OCI-LY1 (cell line): ENCODE data around the gene ZNF296.

Experiments used
- H2AFZ ChIP-seq: fragments of 200-600 bp; sonication (generic), shearing (Covaris generic); 2 replicates; pipeline ENCODE4 v1.6.0; 2014; ENCODE audit warnings: antibody characterized with exemption, mild to moderate bottlenecking, low read length
- H3F3A ChIP-seq: fragments of 200-600 bp; sonication (generic), shearing (Covaris generic); 2 replicates; pipeline ENCODE4 v1.6.0; 2014; ENCODE audit warnings: mild to moderate bottlenecking, antibody characterized with exemption, low read length, moderate library complexity; ENCODE audit not compliant: insufficient read depth
- H3K27ac ChIP-seq: fragments of 200-600 bp; sonication (generic); 2 replicates; pipeline ENCODE4 v1.5.1; 2014; ENCODE audit warnings: low read length, mixed run types, mild to moderate bottlenecking, low read depth; ENCODE audit not compliant: poor library complexity, severe bottlenecking
- H3K27me3 ChIP-seq: fragments of 200-600 bp; sonication (generic); 2 replicates; pipeline ENCODE4 v1.6.0; 2014; ENCODE audit warnings: antibody characterized with exemption, mild to moderate bottlenecking, low read length, moderate library complexity; ENCODE audit not compliant: insufficient read depth
- H3K36me3 ChIP-seq: fragments of 200-600 bp; sonication (generic); 2 replicates; pipeline ENCODE4 v1.6.1; 2014; ENCODE audit warnings: mild to moderate bottlenecking, antibody characterized with exemption, low read length, moderate library complexity, mixed read lengths; ENCODE audit not compliant: insufficient read depth
- H3K4me1 ChIP-seq: fragments of 200-600 bp; sonication (generic); 2 replicates; pipeline ENCODE4 v1.5.1; 2014; ENCODE audit warnings: mild to moderate bottlenecking, low read length, moderate library complexity; ENCODE audit not compliant: insufficient read depth, severe bottlenecking
- H3K4me2 ChIP-seq: fragments of 200-600 bp; sonication (generic), shearing (Covaris generic); 2 replicates; pipeline ENCODE4 v1.6.1; 2014; ENCODE audit warnings: low read length
- H3K4me3 ChIP-seq: fragments of 200-600 bp; sonication (generic); 2 replicates; pipeline ENCODE4 v1.5.1; 2014; ENCODE audit warnings: low read length, low read depth, mild to moderate bottlenecking, mixed read lengths; ENCODE audit not compliant: poor library complexity, severe bottlenecking
- H3K79me2 ChIP-seq: fragments of 200-600 bp; shearing (Covaris generic); 2 replicates; pipeline ENCODE4 v1.6.1; 2016; ENCODE audit warnings: mixed run types, low read length, mixed read lengths; ENCODE audit not compliant: insufficient read depth
- H3K9ac ChIP-seq: fragments of 200-600 bp; sonication (generic), shearing (Covaris generic); 2 replicates; pipeline ENCODE4 v1.6.1; 2014; ENCODE audit warnings: mild to moderate bottlenecking, low read length, mixed read lengths
- H3K9me2 ChIP-seq: fragments of 200-600 bp; sonication (generic), shearing (Covaris generic); 2 replicates; pipeline ENCODE4 v1.6.1; 2014; ENCODE audit warnings: low read depth, mild to moderate bottlenecking, low read length, mixed read lengths
- H3K9me3 ChIP-seq: fragments of 200-600 bp; shearing (Covaris generic); 2 replicates; pipeline ENCODE4 v1.6.1; 2014; ENCODE audit warnings: low read length, mixed read lengths
- H4K20me1 ChIP-seq: fragments of 200-600 bp; sonication (generic), shearing (Covaris generic); 2 replicates; pipeline ENCODE4 v1.6.0; 2016; ENCODE audit warnings: mild to moderate bottlenecking, low read length; ENCODE audit not compliant: insufficient read depth
- EZH2 ChIP-seq: fragments of 200-600 bp; sonication (generic), shearing (Covaris generic); IDR thresholded peaks from 2 replicates; pipeline ENCODE4 v1.8.0; 2017; ENCODE audit warnings: borderline replicate concordance, mixed run types, mild to moderate bottlenecking, antibody characterized with exemption, low read length, moderate library complexity, mixed read lengths
- TF ChIP-seq, protein P1 (sequence below): fragments of 200-600 bp; sonication (generic), shearing (Covaris generic); IDR thresholded peaks from 2 replicates; pipeline ENCODE4 v1.5.1; 2017; ENCODE audit warnings: mild to moderate bottlenecking, antibody characterized with exemption, low read length, moderate library complexity, mixed read lengths

The ZNF296 gene

DNA sequence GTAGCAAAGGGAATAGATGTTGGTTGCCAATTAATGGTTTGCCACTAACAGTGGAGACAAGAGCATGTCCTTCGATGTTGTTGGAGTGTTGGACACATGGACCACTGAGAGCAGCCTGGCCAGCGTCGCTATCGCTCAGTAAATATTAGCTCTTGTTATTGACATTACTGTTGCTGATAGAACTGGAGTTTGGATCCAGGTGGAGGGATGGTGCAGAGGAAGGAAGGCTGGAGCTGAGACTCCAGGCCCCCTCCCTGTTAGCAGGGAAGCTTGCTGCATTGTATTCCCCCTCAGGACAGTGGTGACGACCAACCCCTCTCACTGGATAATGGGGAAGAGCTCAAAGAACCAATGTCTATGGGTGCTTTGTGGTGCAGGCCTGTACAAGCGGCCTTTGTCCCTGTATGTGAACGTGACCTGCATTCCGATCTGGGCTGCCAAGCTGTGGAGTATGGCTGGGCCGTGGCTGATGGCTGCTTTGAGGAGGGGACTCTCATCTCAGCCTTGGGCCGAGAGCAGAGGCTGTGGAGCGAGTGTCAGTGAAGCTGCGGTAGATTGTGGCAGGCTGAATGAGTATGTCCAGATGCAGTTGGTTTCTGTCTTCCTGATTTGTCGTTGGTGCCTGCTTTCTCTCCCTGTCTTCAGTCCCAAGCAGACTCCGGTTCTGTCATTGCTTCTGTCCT lies 30.5 kb downstream of the ZNF296 start:
- H3K79me2 ChIP-seq: peaks cover 31% of the 10 kb centered on the region
- H3F3A ChIP-seq: peaks cover 5% of the 10 kb centered on the region; the same call in 1 of the 2 replicates
- H3K36me3 ChIP-seq: peaks cover 59% of the 10 kb centered on the region
- H3K4me2 ChIP-seq: peak overlapping the region; percentile 76
- no peak for TF ChIP-seq EZH2
- TF ChIP-seq, protein P1, sequence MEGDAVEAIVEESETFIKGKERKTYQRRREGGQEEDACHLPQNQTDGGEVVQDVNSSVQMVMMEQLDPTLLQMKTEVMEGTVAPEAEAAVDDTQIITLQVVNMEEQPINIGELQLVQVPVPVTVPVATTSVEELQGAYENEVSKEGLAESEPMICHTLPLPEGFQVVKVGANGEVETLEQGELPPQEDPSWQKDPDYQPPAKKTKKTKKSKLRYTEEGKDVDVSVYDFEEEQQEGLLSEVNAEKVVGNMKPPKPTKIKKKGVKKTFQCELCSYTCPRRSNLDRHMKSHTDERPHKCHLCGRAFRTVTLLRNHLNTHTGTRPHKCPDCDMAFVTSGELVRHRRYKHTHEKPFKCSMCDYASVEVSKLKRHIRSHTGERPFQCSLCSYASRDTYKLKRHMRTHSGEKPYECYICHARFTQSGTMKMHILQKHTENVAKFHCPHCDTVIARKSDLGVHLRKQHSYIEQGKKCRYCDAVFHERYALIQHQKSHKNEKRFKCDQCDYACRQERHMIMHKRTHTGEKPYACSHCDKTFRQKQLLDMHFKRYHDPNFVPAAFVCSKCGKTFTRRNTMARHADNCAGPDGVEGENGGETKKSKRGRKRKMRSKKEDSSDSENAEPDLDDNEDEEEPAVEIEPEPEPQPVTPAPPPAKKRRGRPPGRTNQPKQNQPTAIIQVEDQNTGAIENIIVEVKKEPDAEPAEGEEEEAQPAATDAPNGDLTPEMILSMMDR: no peak
- H3K9me2 ChIP-seq: no peaks in the 10 kb centered on the region
- H2AFZ ChIP-seq: no peak overlapping the region
- H4K20me1 ChIP-seq: no peaks in the 10 kb centered on the region
- H3K9ac ChIP-seq: peak overlapping the region; percentile 61
- peak overlapping the region; percentile 96 for H3K27ac ChIP-seq
- peaks cover 79% of the 10 kb centered on the region for H3K4me1 ChIP-seq
- peak overlapping the region; percentile 53 for H3K4me3 ChIP-seq
- no peaks in the 10 kb centered on the region for H3K27me3 ChIP-seq
- H3K9me3 ChIP-seq: no peaks in the 10 kb centered on the region

DNA sequence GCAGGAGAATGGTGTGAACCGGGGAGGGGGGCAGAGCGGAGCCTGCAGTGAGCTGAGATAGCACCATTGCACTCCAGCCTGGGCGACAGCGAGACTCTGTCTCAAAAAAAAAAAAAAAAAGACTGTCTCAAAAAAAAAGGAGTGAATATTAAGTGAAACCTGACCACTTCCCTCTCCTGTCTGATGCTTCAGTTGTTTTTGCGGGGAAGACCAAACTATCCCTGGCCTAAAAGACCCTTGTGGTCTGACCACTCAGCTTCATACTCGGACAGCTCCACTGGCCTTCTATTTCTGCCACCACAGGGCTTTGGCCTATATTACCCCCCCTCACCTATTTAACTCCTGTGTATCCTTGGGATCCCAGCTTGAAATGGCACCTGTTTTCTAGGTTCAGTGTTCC lies 35.2 kb downstream of the ZNF296 start:
- Histone ChIP-seq H3K4me2 (peak overlapping the region; percentile 99), H3K9ac (peak overlapping the region; percentile 99; the same call in 1 of the 2 replicates), H3K79me2 (peaks cover 32% of the 10 kb centered on the region), H3K4me1 (peaks cover 48% of the 10 kb centered on the region), H4K20me1 (no peaks in the 10 kb centered on the region), H3K4me3 (peak overlapping the region; percentile 99), H2AFZ (no peak overlapping the region), H3K27ac (peak overlapping the region; percentile 88), H3K36me3 (peaks cover 81% of the 10 kb centered on the region), H3F3A (peaks cover 5% of the 10 kb centered on the region; the same call in 1 of the 2 replicates), H3K9me3 (no peaks in the 10 kb centered on the region), H3K27me3 (no peaks in the 10 kb centered on the region), H3K9me2 (no peaks in the 10 kb centered on the region)
- TF ChIP-seq, protein P1: no peak
- no peak for TF ChIP-seq EZH2

DNA sequence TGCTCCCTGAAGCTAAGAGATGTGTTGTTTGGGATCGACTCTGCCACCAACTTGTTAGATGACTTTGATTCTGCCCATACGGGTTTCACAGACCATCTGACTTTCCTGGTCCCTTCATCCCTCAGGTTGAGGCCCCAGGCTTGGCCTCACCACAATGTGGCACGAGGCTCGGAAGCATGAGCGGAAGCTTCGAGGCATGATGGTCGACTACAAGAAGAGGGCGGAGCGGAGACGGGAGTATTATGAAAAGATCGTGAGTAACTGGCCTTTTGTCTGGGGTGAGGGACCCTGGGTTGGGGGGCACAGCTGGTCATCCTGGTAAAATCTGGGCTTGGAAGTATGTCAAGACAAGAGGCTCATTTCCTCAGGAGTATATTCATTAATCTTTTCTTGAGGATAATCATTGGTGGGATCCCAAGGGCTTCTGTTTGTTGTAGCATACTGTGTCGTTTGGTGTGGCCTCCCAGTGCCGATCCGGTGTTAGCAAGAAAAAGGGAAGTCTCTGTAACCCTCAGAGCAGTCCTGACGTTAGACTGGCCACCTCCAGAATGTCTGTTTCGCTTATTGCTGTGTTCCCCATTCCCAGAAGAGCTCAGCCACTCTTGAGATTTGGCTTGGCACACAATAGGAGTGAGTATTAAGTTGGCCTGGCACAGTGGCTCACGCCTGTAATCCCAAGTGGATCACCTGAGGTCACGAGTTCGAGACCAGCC lies 36.1 kb downstream of the ZNF296 start:
- Histone ChIP-seq H3K4me3 (peak overlapping the region; percentile 99), H3K36me3 (peaks cover 81% of the 10 kb centered on the region), H3F3A (peaks cover 5% of the 10 kb centered on the region; the same call in 1 of the 2 replicates), H3K79me2 (peaks cover 30% of the 10 kb centered on the region), H3K4me1 (peaks cover 39% of the 10 kb centered on the region), H3K4me2 (peak overlapping the region; percentile 99), H3K27me3 (no peaks in the 10 kb centered on the region), H3K9me2 (no peaks in the 10 kb centered on the region), H2AFZ (no peak overlapping the region), H4K20me1 (no peaks in the 10 kb centered on the region), H3K9me3 (no peaks in the 10 kb centered on the region), H3K9ac (peak overlapping the region; percentile 99), H3K27ac (peak overlapping the region; percentile 88)
- TF ChIP-seq, protein P1: no peak
- TF ChIP-seq EZH2: no peak
